GM23248 (cell line): ENCODE measurements around the gene WNT16.

Experiments used
- EZH2 ChIP-seq: fragments of 200-600 bp; sonication (generic); IDR thresholded peaks from 2 replicates; pipeline ENCODE4 v1.6.1; 2018; ENCODE audit warnings: antibody characterized with exemption, mild to moderate bottlenecking; ENCODE audit not compliant: insufficient read depth, poor library complexity, severe bottlenecking
- EZH2phosphoT487 ChIP-seq: fragments of 200-600 bp; sonication (generic); IDR thresholded peaks from 2 replicates; pipeline ENCODE4 v1.6.1; 2018; ENCODE audit warnings: antibody characterized with exemption, moderate library complexity, mild to moderate bottlenecking, low read depth; ENCODE audit not compliant: insufficient read depth

GRCh38 chr7:121306565-121306964 lies 22.2 kb upstream of the WNT16 start:
- no peak for TF ChIP-seq EZH2
- TF ChIP-seq EZH2phosphoT487, result no peak
